ENCODE data around the gene CAPN15. TPM values are rescaled to one million over a fixed set of nuclear protein-coding genes. Genes with fewer than 3 reads are reported as not detected.
A peak's percentile ranks its signal among the peaks of the same experiment; 100 is the strongest.

Gene CAPN15
- total and polyA plus RNA-seq, 9 of the 15 experiments (the other 6 are each of a cell fraction or from before 2014, with no cell fraction given), result 0.62 to 111 (median 14.2) TPM

DNA sequence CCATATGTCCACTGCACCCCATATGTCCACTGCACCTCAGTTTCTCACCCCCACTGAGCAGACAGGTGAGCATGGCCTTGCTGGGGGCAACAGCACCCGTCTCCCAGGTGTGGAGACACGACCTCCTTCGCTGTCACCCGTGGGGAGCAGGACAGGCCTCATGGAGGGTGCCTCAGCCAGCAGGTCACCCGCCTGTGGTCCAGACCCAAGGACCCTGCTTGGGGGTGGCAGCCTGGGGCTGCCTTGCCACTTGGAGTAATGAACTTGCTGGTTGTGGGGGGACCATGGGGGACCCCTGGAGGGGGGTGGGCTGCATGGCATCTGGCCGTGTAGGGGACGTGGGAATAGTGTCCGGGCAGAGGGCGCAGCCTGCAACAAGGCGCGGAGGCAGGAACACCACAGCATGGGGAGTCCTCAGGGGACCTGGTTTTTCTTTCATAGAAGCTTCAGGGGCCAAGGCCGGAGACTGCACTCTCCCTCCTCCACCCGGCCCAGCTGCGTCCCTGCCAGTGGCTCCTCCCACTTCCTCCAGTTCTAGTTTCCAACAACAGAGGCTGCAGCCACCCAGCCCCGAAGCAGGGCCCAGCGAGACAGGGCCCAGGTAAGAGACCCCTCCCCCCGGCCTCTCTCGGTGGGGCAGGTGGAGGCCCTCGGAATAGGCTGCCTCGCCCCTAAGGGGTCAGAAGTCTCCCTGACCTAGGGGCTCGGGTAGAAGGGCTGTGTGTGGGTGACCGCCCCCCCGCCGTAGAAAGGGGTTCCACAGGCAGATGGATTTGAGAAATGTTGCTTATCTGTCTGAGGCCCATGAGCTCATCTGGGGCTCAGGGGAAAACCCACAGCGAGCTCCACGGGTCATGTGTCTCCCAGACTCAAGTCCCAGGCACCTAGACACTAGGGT lies 39.2 kb downstream of the CAPN15 start, which contains the start of gene NHLRC4 (continued):
- TF ChIP-seq ZNF282 (CRISPR knock-in tag; IDR thresholded peaks at IDR 0.05) (no peak), MTA2 (IDR thresholded peaks at IDR 0.05; ENCODE audit: low read depth) (no peak), IRF2 (CRISPR knock-in tag; IDR thresholded peaks at IDR 0.05) (no peak), NEUROD1 (IDR thresholded peaks at IDR 0.05; ENCODE audit: borderline replicate concordance, low read depth, low read length, partially characterized antibody) (peak; percentile 46), SPI1 (IDR thresholded peaks at IDR 0.05; ENCODE audit: borderline replicate concordance, low read depth, low read length) (peak; percentile 85), POLR2H (tag; IDR thresholded peaks at IDR 0.05; ENCODE audit: low read depth) (no peak), TRIM24 (IDR thresholded peaks at IDR 0.05) (no peak; a peak in 1 of 4 replicates), ZNF76 (CRISPR knock-in tag; IDR thresholded peaks at IDR 0.05; ENCODE audit: borderline replicate concordance) (no peak; the same call in 1 of the 2 replicates), SMAD1 (IDR thresholded peaks at IDR 0.05; ENCODE audit: low read depth, low read length, partially characterized antibody) (no peak)
- TF ChIP-seq, protein P1, sequence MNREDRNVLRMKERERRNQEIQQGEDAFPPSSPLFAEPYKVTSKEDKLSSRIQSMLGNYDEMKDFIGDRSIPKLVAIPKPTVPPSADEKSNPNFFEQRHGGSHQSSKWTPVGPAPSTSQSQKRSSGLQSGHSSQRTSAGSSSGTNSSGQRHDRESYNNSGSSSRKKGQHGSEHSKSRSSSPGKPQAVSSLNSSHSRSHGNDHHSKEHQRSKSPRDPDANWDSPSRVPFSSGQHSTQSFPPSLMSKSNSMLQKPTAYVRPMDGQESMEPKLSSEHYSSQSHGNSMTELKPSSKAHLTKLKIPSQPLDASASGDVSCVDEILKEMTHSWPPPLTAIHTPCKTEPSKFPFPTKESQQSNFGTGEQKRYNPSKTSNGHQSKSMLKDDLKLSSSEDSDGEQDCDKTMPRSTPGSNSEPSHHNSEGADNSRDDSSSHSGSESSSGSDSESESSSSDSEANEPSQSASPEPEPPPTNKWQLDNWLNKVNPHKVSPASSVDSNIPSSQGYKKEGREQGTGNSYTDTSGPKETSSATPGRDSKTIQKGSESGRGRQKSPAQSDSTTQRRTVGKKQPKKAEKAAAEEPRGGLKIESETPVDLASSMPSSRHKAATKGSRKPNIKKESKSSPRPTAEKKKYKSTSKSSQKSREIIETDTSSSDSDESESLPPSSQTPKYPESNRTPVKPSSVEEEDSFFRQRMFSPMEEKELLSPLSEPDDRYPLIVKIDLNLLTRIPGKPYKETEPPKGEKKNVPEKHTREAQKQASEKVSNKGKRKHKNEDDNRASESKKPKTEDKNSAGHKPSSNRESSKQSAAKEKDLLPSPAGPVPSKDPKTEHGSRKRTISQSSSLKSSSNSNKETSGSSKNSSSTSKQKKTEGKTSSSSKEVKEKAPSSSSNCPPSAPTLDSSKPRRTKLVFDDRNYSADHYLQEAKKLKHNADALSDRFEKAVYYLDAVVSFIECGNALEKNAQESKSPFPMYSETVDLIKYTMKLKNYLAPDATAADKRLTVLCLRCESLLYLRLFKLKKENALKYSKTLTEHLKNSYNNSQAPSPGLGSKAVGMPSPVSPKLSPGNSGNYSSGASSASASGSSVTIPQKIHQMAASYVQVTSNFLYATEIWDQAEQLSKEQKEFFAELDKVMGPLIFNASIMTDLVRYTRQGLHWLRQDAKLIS (CRISPR knock-in tag; IDR thresholded peaks at IDR 0.05), result no peak
- TF ChIP-seq, protein P2, sequence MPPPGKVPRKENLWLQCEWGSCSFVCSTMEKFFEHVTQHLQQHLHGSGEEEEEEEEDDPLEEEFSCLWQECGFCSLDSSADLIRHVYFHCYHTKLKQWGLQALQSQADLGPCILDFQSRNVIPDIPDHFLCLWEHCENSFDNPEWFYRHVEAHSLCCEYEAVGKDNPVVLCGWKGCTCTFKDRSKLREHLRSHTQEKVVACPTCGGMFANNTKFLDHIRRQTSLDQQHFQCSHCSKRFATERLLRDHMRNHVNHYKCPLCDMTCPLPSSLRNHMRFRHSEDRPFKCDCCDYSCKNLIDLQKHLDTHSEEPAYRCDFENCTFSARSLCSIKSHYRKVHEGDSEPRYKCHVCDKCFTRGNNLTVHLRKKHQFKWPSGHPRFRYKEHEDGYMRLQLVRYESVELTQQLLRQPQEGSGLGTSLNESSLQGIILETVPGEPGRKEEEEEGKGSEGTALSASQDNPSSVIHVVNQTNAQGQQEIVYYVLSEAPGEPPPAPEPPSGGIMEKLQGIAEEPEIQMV (tag; conservative IDR thresholded peaks at IDR 0.05; ENCODE audit: low read depth), result no peak
- TF ChIP-seq, protein P3, sequence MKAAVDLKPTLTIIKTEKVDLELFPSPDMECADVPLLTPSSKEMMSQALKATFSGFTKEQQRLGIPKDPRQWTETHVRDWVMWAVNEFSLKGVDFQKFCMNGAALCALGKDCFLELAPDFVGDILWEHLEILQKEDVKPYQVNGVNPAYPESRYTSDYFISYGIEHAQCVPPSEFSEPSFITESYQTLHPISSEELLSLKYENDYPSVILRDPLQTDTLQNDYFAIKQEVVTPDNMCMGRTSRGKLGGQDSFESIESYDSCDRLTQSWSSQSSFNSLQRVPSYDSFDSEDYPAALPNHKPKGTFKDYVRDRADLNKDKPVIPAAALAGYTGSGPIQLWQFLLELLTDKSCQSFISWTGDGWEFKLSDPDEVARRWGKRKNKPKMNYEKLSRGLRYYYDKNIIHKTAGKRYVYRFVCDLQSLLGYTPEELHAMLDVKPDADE (conservative IDR thresholded peaks at IDR 0.05; ENCODE audit: control insufficient read depth, low read depth, low read length), result no peak
- TF ChIP-seq, protein P4, sequence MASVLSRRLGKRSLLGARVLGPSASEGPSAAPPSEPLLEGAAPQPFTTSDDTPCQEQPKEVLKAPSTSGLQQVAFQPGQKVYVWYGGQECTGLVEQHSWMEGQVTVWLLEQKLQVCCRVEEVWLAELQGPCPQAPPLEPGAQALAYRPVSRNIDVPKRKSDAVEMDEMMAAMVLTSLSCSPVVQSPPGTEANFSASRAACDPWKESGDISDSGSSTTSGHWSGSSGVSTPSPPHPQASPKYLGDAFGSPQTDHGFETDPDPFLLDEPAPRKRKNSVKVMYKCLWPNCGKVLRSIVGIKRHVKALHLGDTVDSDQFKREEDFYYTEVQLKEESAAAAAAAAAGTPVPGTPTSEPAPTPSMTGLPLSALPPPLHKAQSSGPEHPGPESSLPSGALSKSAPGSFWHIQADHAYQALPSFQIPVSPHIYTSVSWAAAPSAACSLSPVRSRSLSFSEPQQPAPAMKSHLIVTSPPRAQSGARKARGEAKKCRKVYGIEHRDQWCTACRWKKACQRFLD (CRISPR knock-in tag; IDR thresholded peaks at IDR 0.05), result no peak; the same call in 1 of the 2 replicates

Data from K562 (cell line).